Measurements from ENCODE around the gene KCNK7.

- TF ChIP-seq EZH2 (IDR thresholded peaks at IDR 0.05; ENCODE audit: insufficient read depth, poor library complexity, severe bottlenecking) (no peak), EZH2phosphoT487 (IDR thresholded peaks at IDR 0.05; ENCODE audit: insufficient read depth, low read depth) (no peak)
These were observed 41.5 kb upstream of the KCNK7 start for GRCh38 chr11:65637032-65637557.

Measured in GM23248 (cell line).